HG02610 (cell line): ENCODE measurements around the gene UCK1.

ENCODE experiments used
- ATAC-seq: cut with Tn5 transposase; IDR thresholded peaks from one replicate; pipeline ENCODE4 v1.9.1; 2021; ENCODE audit warnings: mild to moderate bottlenecking, moderate library complexity; ENCODE audit not compliant: unreplicated experiment

Gene UCK1

DNA sequence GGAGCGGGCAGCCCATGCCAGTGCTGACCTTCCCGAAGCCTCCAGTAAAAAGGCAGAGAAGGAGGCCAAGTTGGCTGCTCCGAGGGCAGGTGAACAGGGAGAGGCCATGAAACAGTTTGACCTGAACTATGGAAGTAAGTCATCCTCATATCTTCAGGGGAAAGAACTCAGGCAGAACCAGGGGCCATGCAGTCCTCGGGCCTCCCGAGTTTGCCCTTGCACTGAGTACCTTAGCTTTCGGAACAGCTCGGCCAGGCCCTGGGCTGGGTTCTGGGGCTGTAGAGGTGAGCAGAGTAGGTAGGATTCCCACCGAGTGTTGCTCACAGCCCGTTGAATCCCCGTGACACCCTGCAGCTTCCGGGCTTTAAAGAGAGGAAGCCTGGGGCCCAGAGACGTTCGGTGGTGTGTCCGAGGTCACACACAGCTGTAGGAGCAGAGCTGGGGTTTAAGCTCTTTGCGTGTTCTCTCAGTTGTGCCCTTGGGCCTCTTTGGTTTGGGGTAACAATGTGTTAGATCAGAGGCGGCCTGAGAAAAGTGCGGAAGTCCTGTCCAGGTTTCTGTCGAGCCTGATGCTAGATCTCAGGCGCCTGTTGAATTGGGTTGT lies 53.1 kb downstream of the UCK1 start:
- no peak for ATAC-seq

DNA sequence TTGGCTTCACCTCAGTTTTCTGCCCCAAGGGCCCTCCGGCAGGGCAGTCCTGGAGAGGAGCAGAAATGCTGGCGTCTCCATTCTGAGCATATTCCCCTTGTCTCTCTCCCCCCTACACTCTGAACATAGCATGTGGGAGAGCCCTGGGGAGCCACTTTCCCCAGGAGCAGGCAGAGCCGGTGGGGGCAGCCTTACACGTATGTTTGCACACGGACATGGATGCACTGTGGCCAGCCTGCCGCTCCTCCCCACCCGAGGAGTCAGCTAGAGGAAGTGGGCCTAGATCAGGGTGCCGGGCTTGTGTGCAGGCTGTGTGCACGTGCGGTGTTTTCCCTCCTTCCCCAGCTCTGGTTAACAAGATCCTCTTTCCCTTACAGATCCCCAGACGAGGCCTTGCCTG lies 53.7 kb downstream of the UCK1 start:
- no peak for ATAC-seq

- ATAC-seq, result no peak
Measured at GRCh38 chr9:131476777-131477345, 54.2 kb downstream of the UCK1 start.

GRCh38 chr9:131475956-131476776 lies 54.9 kb downstream of the UCK1 start:
- no peak for ATAC-seq

GRCh38 chr9:131475111-131475955 lies 55.7 kb downstream of the UCK1 start:
- ATAC-seq, result no peak

DNA sequence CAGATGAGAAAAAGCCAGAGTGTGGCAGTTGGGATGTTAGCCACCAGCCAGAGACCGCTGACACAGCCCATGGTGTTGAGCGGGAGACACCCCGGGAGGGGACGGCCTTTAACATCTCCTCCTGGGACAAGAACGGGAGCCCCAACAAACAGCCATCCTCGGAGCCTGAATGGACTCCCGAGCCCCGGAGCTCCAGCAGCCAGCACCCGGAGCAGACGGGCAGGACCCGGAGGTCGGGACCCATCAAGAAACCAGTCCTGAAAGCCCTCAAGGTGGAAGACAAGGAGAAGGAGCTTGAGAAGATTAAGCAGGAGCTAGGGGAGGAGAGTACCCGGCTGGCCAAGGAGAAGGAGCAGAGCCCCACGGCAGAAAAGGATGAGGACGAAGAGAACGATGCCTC lies 56.4 kb downstream of the UCK1 start:
- ATAC-seq, result no peak

GRCh38 chr9:131473891-131474290 lies 57.2 kb downstream of the UCK1 start:
- no peak for ATAC-seq
